Right lobe of liver (tissue), 6 donors: Measurements from ENCODE around the gene HMGCR. TPM values are rescaled to one million over a fixed set of nuclear protein-coding genes. Genes with fewer than 3 reads are reported as not detected.

Experiments used
- ATAC-seq, 4 donors: fragments of 200-7000 bp; cut with Tn5 transposase; one replicate each; pipeline ENCODE4 v1.9.1; 2020; ENCODE audit warnings: mild to moderate bottlenecking in 4 of 4, moderate library complexity in 4 of 4
- DNase-seq, 3 donors: peaks; one replicate each; pipeline ENCODE4 v3.0.0-alpha.2; 2020
- H3K27ac ChIP-seq, 3 donors: fragments of 200-600 bp; one replicate each; pipeline ENCODE4 v1.8.0; 2022
- H3K27me3 ChIP-seq, 2 donors: fragments of 200-600 bp; one replicate each; pipeline ENCODE4 v1.8.0; 2022
- H3K36me3 ChIP-seq, 4 donors: fragments of 200-600 bp; sonication (generic) in 1 of 4; one replicate each; pipeline versions ENCODE4 v1.5.1 to v1.8.0; 2017 to 2022; ENCODE audit warnings: control low read depth in 1 of 4
- H3K4me1 ChIP-seq, 4 donors: fragments of 200-600 bp; sonication (generic) in 1 of 4; one replicate each; pipeline versions ENCODE4 v1.5.1 to v1.8.0; 2017 to 2022; ENCODE audit warnings: control low read depth in 1 of 4
- H3K4me3 ChIP-seq, 3 donors: fragments of 200-600 bp; one replicate each; pipeline ENCODE4 v1.8.0; 2022
- H3K9me3 ChIP-seq, 4 donors: fragments of 200-600 bp; sonication (generic) in 1 of 4; one replicate each; pipeline versions ENCODE4 v1.5.1 to v1.8.0; 2017 to 2022; ENCODE audit warnings: control low read depth in 1 of 4
- CTCF ChIP-seq, 4 donors: fragments of 200-600 bp in 3 of 4; fragments of 450-650 bp in 1 of 4; IDR thresholded peaks; one replicate each; pipeline versions ENCODE4 v1.5.1 to v1.8.0; 2016 to 2022; ENCODE audit warnings: antibody characterized with exemption in 4 of 4, mild to moderate bottlenecking in 2 of 4
- POLR2A ChIP-seq: fragments of 450-650 bp; IDR thresholded peaks from one replicate; pipeline ENCODE4 v1.6.1; 2017; ENCODE audit warnings: antibody characterized with exemption, mild to moderate bottlenecking
- WGBS: methylation state at CpG from one replicate; pipeline ENCODE4 v1.1.6; 2018; ENCODE audit warnings: low coverage, low lambda C conversion rate; ENCODE audit not compliant: insufficient coverage; ENCODE audit errors: missing lambda C conversion rate; 5-methylcytosine and 5-hydroxymethylcytosine counted together
- intact Hi-C, 2 donors: fragments of 100-400 bp; cut with DNase I; formaldehyde crosslinking; loops; one replicate each; pipeline versions ENCODE4 v1.11.2 to v1.14.1; 2022
- total RNA-seq, 6 experiments: library from RNA; depleted of rRNA in 2 of 6; stranded (reverse); fragments of >200 nt in 2 of 6; fragmentation: NEBNext Ultra II Directional in 3 of 6; extraction: Animal tissue kit (Norgen Biotek cat#: 25700) in 3 of 6; gene quantifications; one replicate each; pipeline versions ENCODE4 v1.1.0 to v1.2.4, GENCODE V29; 2016 to 2023
- donor health status: DM: no; HTN: yes; CAD: no.
- donor health status: DM: no; HTN: no; CAD: no.
- donor health status: DM: no; HTN: no; CAD: no.
- donor health status: DM: no; HTN: yes; CAD: no.
- donor health status: DM: no; HTN: yes; CAD: no.

HMGCR gene
- total RNA-seq, 6 experiments from 2014 or later, result 9.6 to 89.6 (median 22.2) TPM

GRCh38 chr5:75364571-75365280 lies 27.7 kb downstream of the HMGCR start:
- Histone ChIP-seq H3K36me3 (peaks cover 2 to 21% (median 8%) of the 10 kb centered on the region in 4 donors), H3K27ac (no peak overlapping the region), H3K27me3 (no peaks in the 10 kb centered on the region), H3K9me3 (no peaks in the 10 kb centered on the region), H3K4me3 (no peak overlapping the region), H3K4me1 (peaks cover 0 to 13% (median 5%) of the 10 kb centered on the region in 4 donors)
- DNase-seq (no peak), ATAC-seq (no peak)
- TF ChIP-seq POLR2A (no peak), CTCF (IDR thresholded peaks at IDR 0.05) (no peak)
- intact Hi-C loops, result no loop called here
- WGBS, result 55% methylated on average over 5 of the region's 7 CpGs

- no peak for ATAC-seq
- H3K9me3 ChIP-seq, result no peaks in the 10 kb centered on the region
- WGBS, result 0% methylated on average over 1 of the region's 1 CpG
- H3K36me3 ChIP-seq, result peaks cover 0 to 11% (median 1%) of the 10 kb centered on the region in 4 donors
- no peak for DNase-seq
- no peak for TF ChIP-seq POLR2A
- TF ChIP-seq CTCF (IDR thresholded peaks at IDR 0.05), result no peak
- no peaks in the 10 kb centered on the region for H3K27me3 ChIP-seq
- H3K4me1 ChIP-seq, result peaks cover 0 to 13% (median 5%) of the 10 kb centered on the region in 4 donors
- no peak overlapping the region for H3K27ac ChIP-seq
- intact Hi-C loops, result no loop called here
- H3K4me3 ChIP-seq, result no peak overlapping the region
Measured at GRCh38 chr5:75365740-75366139, 28.7 kb downstream of the HMGCR start.

- Histone ChIP-seq H3K36me3 (peaks cover 0 to under 1% (median under 1%) of the 10 kb centered on the region in 4 donors), H3K27me3 (no peaks in the 10 kb centered on the region), H3K4me1 (peaks cover 0 to 13% (median 5%) of the 10 kb centered on the region in 4 donors), H3K27ac (no peak overlapping the region), H3K9me3 (no peaks in the 10 kb centered on the region), H3K4me3 (no peak overlapping the region)
- intact Hi-C loops, result no loop called here
- DNase-seq (no peak), ATAC-seq (no peak)
- 30% methylated on average over 3 of the region's 9 CpGs for WGBS
- TF ChIP-seq CTCF (IDR thresholded peaks at IDR 0.05) (no peak), POLR2A (no peak)
Measured at GRCh38 chr5:75366787-75367186, 29.8 kb downstream of the HMGCR start.

- Histone ChIP-seq H3K4me3 (no peak overlapping the region), H3K4me1 (peaks cover 0 to 12% (median 5%) of the 10 kb centered on the region in 4 donors), H3K36me3 (no peaks in the 10 kb centered on the region), H3K9me3 (no peaks in the 10 kb centered on the region), H3K27me3 (no peaks in the 10 kb centered on the region), H3K27ac (no peak overlapping the region)
- TF ChIP-seq POLR2A (no peak), CTCF (IDR thresholded peaks at IDR 0.05) (no peak)
- DNase-seq, result no peak
- ATAC-seq, result no peak
- intact Hi-C loops, result no loop called here
Measured at GRCh38 chr5:75367401-75367800, 30.4 kb downstream of the HMGCR start.
